Heart right ventricle (tissue), 16 donors: ENCODE results near the gene GIT2. TPM values are rescaled to one million over a fixed set of nuclear protein-coding genes. Genes with fewer than 3 reads are reported as not detected.
"Not testable (repeated sequence)": the region's sequence is repeated elsewhere in the genome, so short reads cannot be mapped to it uniquely, and the experiment has no call there.

Experiments used
- ATAC-seq, 8 donors: fragments of 200-7000 bp; cut with Tn5 transposase; one replicate each; pipeline ENCODE4 v1.9.1; 2020; ENCODE audit warnings: mild to moderate bottlenecking in 8 of 8, moderate library complexity in 8 of 8, moderate number of reproducible peaks in 1 of 8
- DNase-seq, 2 donors: peaks; one replicate each; pipeline ENCODE4 v3.0.0-alpha.2; 2020
- H3K27ac ChIP-seq, 10 donors: fragments of 200-600 bp; sonication (generic) in 2 of 10; one replicate each; pipeline versions ENCODE4 v1.5.0 to v1.8.0; 2020 to 2022; ENCODE audit warnings: mild to moderate bottlenecking in 3 of 10
- H3K27me3 ChIP-seq, 7 donors: fragments of 200-600 bp; one replicate each; pipeline ENCODE4 v1.8.0; 2021 to 2022; ENCODE audit warnings: mild to moderate bottlenecking in 2 of 7
- H3K36me3 ChIP-seq, 9 donors: fragments of 200-600 bp; sonication (generic) in 1 of 9; one replicate each; pipeline versions ENCODE4 v1.5.0 to v1.8.0; 2020 to 2022; ENCODE audit warnings: mild to moderate bottlenecking in 2 of 9
- H3K4me1 ChIP-seq, 9 donors: fragments of 200-600 bp; sonication (generic) in 1 of 9; one replicate each; pipeline versions ENCODE4 v1.5.0 to v1.8.0; 2020 to 2022; ENCODE audit warnings: mild to moderate bottlenecking in 4 of 9
- H3K4me3 ChIP-seq, 10 donors: fragments of 200-600 bp; sonication (generic) in 2 of 10; one replicate each; pipeline versions ENCODE4 v1.5.0 to v1.8.0; 2020 to 2022; ENCODE audit warnings: mild to moderate bottlenecking in 7 of 10, moderate library complexity in 2 of 10
- H3K9me3 ChIP-seq, 11 donors: fragments of 200-600 bp in 10 of 11; sonication (generic) in 2 of 11; one replicate each; pipeline versions ENCODE4 v1.5.0 to v1.8.0; 2013 to 2022; ENCODE audit warnings: mild to moderate bottlenecking in 2 of 11, control low read depth in 1 of 11, moderate library complexity in 1 of 11
- CTCF ChIP-seq, 9 donors: fragments of 200-600 bp; sonication (generic) in 2 of 9; IDR thresholded peaks; one replicate each; pipeline versions ENCODE4 v1.5.0 to v1.8.0; 2021 to 2022; ENCODE audit warnings: antibody characterized with exemption in 9 of 9, mild to moderate bottlenecking in 5 of 9, moderate library complexity in 1 of 9
- WGBS, 2 donors: extraction: QIAGEN DNeasy Blood & Tissue Kit; methylation state at CpG; one replicate each; pipeline ENCODE4 v1.1.7; 2013; ENCODE audit warnings: inconsistent platforms in 1 of 2; 5-methylcytosine and 5-hydroxymethylcytosine counted together
- intact Hi-C, 10 donors: fragments of 100-400 bp; cut with DNase I; formaldehyde crosslinking; loops; one replicate each; pipeline versions ENCODE4 v1.11.1 to v1.14.2; 2022
- polyA plus RNA-seq, 2 donors: library from polyadenylated mRNA; stranded (reverse); fragments of 200-250 nt; gene quantifications; one replicate each; pipeline ENCODE4 v1.2.3, GENCODE V29; 2013
- total RNA-seq, 10 donors: library from RNA; stranded (reverse); fragmentation: NEBNext Ultra II Directional in 3 of 10; extraction: Animal tissue kit (Norgen Biotek cat#: 25700) in 3 of 10; gene quantifications; one replicate each; pipeline versions ENCODE4 v1.2.1 to v1.2.4, GENCODE V29; 2021 to 2023
- donor health status: Arrhythmogenic right ventricular cardiomyopathy.
- donor health status: ischemic (EF 13 %, LVEDD 7.1; RV severe dilation, severe dysfunction).
- donor health status: healthy with polysubstance abuse.
- donor health status: DM: no; HTN: yes; CAD: no.
- donor health status: DM: no; HTN: no; CAD: no.
- donor health status: ischemic (EF 25% LVEDD 6.9; RV normal size, moderate dysfunction).
- donor health status: ischemic (EF 25% LVEDD 5.7; RV mildly dilated, moderate dysfunction).
- donor health status: healthy.
- donor health status: DM: yes; HTN: yes; CAD: no.
- donor health status: Ischemic cardiomyopathy.
- donor health status: ischemic (EF 35%, LVEDD 5.7; RV mildly dilated, moderate dysfunction).
- donor health status: nonischemic (EF 11% LVEDD 7.7; RV severe dilation, severe dysfunction).
- donor health status: DM: yes; HTN: yes; CAD: no.
- donor health status: PGD.
- donor health status: ischemic (EF 29% LVEDD 5.4; RV normal size, mild dysfunction).
- donor health status: nonischemic (EF 23%, LVEDD 6.1; RV moderate dilation, normal function).

GIT2 gene
- total and polyA plus RNA-seq, 12 donors: 17.8 to 44.9 (median 38.9) TPM

GRCh38 chr12:109989380-109989779 lies 6.8 kb downstream of the GIT2 start:
- Histone ChIP-seq H3K27me3 (no peaks in the 10 kb centered on the region), H3K9me3 (no peaks in the 10 kb centered on the region), H3K4me1 (peaks cover 0 to 60% (median 31%) of the 10 kb centered on the region in 9 donors), H3K27ac (peak overlapping the region in 9 of 10 donors; percentile 21 to 71 (median 44)), H3K4me3 (peak overlapping the region in 1 of 10 donors; percentile 9), H3K36me3 (peaks cover 0 to 87% (median 32%) of the 10 kb centered on the region in 9 donors)
- DNase-seq: no peak
- intact Hi-C loops: no loop called here
- WGBS, 2 donors: 56 to 59% methylated on average over 5 of the region's 5 CpGs
- no peak for TF ChIP-seq CTCF (IDR thresholded peaks at IDR 0.05)
- ATAC-seq: peak in 2 of 8 donors; percentile 9 to 33

- H3K36me3 ChIP-seq: peaks cover 0 to 92% (median 32%) of the 10 kb centered on the region in 9 donors
These were observed 7.3 kb downstream of the GIT2 start for GRCh38 chr12:109988903-109989302.

GRCh38 chr12:109988274-109988673 lies 7.9 kb downstream of the GIT2 start:
- no peaks in the 10 kb centered on the region for H3K9me3 ChIP-seq
- intact Hi-C loops: no loop called here
- ATAC-seq (no peak), DNase-seq (no peak)
- WGBS, 2 donors: 86 to 91% methylated on average over 10 of the region's 10 CpGs
- TF ChIP-seq CTCF (IDR thresholded peaks at IDR 0.05): no peak
- peak overlapping the region in 7 of 10 donors; percentile 34 to 71 (median 62) for H3K27ac ChIP-seq
- H3K36me3 ChIP-seq: peaks cover 0 to 97% (median 36%) of the 10 kb centered on the region in 9 donors
- H3K27me3 ChIP-seq: no peaks in the 10 kb centered on the region
- H3K4me1 ChIP-seq: peaks cover 0 to 60% (median 20%) of the 10 kb centered on the region in 9 donors
- no peak overlapping the region for H3K4me3 ChIP-seq

More at GRCh38 chr12:109988903-109989302, 7.3 kb downstream of the GIT2 start:
- peak overlapping the region in 1 of 10 donors; percentile 9 for H3K4me3 ChIP-seq
- no peaks in the 10 kb centered on the region for H3K9me3 ChIP-seq
- intact Hi-C loops: no loop called here
- TF ChIP-seq CTCF (IDR thresholded peaks at IDR 0.05): no peak
- no peaks in the 10 kb centered on the region for H3K27me3 ChIP-seq
- WGBS, 2 donors: 63% methylated on average over 8 of the region's 8 CpGs
- peak in 6 of 8 donors; percentile 31 to 76 (median 66) for ATAC-seq
- peak overlapping the region in 9 of 10 donors; percentile 21 to 71 (median 62) for H3K27ac ChIP-seq
- DNase-seq: no peak
- H3K4me1 ChIP-seq: peaks cover 0 to 60% (median 26%) of the 10 kb centered on the region in 9 donors

- Histone ChIP-seq H3K27me3 (no peaks in the 10 kb centered on the region), H3K27ac (peak overlapping the region in 1 of 10 donors; percentile 71), H3K4me3 (no peak overlapping the region), H3K4me1 (peaks cover 0 to 54% (median 14%) of the 10 kb centered on the region in 9 donors), H3K36me3 (peaks cover 0 to 98% (median 43%) of the 10 kb centered on the region in 9 donors), H3K9me3 (no peaks in the 10 kb centered on the region)
- DNase-seq: no peak
- no peak for ATAC-seq
- 96 to 97% methylated on average over 8 of the region's 8 CpGs for WGBS, 2 donors
- intact Hi-C loops: no loop called here
- no peak for TF ChIP-seq CTCF (IDR thresholded peaks at IDR 0.05)
These were observed 8.6 kb downstream of the GIT2 start for GRCh38 chr12:109987615-109988014.

- DNase-seq, H3K27ac ChIP-seq, H3K9me3 ChIP-seq, H3K4me3 ChIP-seq, intact Hi-C loops, H3K27me3 ChIP-seq, ATAC-seq: not testable (repeated sequence)
- peaks cover 0 to 100% (median 51%) of the 10 kb centered on the region in 9 donors for H3K36me3 ChIP-seq
- peaks cover 0 to 44% (median 13%) of the 10 kb centered on the region in 9 donors for H3K4me1 ChIP-seq
- 95 to 98% methylated on average over 16 of the region's 16 CpGs for WGBS, 2 donors
These were observed 9.9 kb downstream of the GIT2 start for GRCh38 chr12:109986236-109986635.
